GM21526 (cell line): ENCODE measurements around the gene CCDC17.
"Not testable (repeated sequence)": the region's sequence is repeated elsewhere in the genome, so short reads cannot be mapped to it uniquely, and the experiment has no call there.

Source experiments
- ATAC-seq: cut with Tn5 transposase; IDR thresholded peaks from one replicate; pipeline ENCODE4 v1.9.1; 2021; ENCODE audit warnings: moderate library complexity; ENCODE audit not compliant: unreplicated experiment, low FRiP score

CCDC17 gene

GRCh38 chr1:45622524-45623394, 1.1 kb downstream of the CCDC17 start:
- ATAC-seq, result no peak

- ATAC-seq, result no peak
These were observed 1.8 kb downstream of the CCDC17 start for GRCh38 chr1:45621895-45622523.

- no peak for ATAC-seq
These were observed 2.4 kb downstream of the CCDC17 start for GRCh38 chr1:45621501-45621836.

DNA sequence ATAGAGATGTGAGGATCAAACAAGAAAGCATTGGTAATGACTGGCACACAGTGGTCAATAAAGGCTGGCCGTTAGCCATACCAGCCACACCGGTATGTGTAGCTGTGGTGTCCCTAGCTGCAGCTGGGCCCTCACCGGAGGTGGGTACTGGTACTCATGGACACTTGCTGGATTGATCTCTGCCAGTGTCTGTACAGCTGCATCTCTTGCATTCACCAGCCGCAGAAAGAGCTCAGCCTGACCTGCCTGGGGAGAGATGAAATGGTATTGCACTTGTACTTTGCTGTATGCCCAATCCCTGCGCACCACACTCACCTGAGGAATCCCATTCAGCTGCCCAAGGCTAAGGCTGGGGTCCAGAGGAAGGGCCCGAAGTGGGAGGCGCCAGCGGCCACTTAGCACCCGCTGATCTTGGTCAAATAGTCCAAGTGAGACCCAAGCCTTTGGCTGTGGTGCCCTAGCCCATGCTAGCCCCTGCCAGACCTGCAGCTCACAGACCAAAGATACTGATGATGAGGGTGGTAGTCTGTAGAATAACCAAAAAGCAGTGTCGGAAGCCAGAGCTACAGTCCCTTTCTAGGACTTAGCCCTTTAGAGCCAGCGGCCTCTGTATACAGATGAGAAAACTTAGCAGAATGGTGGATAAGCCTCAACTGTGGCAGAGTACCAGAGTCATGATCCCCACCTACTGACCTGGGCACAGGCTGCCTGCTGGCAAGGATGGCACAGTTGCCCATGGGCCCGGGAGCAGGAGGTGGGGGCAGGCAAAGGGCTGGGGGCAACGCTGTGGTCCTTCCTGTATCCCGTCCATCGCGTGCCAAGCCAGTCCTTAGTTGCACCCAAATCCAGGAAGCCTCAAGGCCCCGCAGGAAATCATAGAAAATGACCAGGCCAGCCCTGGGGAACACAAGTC, 3.0 kb downstream of the CCDC17 start:
- no peak for ATAC-seq

DNA sequence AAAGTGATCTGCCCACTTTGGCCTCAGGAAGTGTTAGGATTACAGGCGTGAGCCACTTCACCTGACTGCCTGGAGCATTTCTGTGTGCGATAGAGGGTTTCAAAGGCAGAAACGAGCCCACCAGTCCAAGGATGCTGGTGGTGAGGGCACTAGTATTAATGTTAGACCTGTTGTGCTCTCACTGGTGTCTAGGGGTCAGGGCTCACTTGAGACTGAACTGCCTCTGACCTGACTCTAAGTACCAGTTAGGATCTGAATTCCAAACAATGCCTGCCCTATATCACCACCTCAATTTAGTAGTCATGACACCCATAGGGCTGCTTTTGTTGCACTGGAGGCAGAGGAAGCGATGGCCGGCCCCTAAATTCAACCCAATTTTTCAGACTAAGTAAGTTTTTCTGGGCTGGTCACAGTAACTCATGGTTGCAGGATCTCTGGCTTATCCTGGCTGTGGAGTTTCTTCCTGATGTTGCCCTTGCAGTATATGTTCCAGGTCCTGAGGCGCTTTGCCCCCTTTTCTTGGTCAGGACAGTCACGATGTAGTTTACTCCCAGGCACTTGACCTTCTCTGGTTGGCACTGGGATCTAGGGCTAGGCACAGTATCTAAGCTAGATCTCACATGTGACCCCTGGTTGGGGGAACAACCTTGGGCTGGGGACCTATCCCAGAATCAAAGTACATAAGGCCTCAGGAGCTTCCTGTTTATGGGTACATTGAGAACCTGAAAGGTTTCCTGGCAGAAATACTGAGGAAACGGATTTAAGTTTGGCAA, 4.5 kb downstream of the CCDC17 start:
- no peak for ATAC-seq

GRCh38 chr1:45617618-45618017, 6.2 kb downstream of the CCDC17 start:
- no peak for ATAC-seq

GRCh38 chr1:45615885-45616284, 8.0 kb downstream of the CCDC17 start:
- ATAC-seq, result no peak

- no peak for ATAC-seq
These were observed 10.8 kb downstream of the CCDC17 start for GRCh38 chr1:45612941-45613579.

DNA sequence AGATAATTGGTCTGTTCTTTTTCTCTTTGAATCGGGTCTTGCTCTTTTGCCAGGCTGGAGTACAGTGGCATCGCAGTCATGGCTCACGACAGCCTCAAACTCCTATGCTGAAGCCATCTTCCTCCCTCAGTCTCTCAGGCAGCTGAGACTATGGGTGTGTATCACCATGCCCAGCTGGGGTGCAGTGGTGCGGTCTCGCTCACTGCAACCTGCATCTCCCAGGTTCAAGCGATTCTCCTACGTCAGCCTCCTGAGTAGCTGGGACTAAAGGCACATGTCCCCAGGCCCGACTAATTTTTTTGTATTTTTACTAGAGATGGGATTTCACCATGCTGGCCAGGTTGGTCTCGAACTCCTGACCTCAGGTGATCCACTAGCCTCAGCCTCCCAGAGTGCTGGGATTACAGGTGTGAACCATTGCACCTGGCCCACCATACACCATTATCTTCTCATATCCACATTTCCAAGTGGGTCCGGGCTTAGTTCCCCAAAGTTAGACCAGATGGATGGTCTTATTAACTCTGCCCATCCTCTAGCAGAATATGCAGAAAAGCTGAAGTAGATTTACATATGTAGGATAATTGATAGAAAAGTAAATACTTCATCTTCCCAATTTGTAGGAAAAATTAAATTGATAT, 13.1 kb downstream of the CCDC17 start:
- ATAC-seq, result no peak

GRCh38 chr1:45608175-45609156, 15.4 kb downstream of the CCDC17 start:
- ATAC-seq, result no peak

GRCh38 chr1:45607404-45608074, 16.3 kb downstream of the CCDC17 start:
- no peak for ATAC-seq

- no peak for ATAC-seq
These were observed 19.6 kb downstream of the CCDC17 start for GRCh38 chr1:45604239-45604638.

GRCh38 chr1:45596765-45597164, 27.1 kb downstream of the CCDC17 start:
- not testable (repeated sequence) for ATAC-seq

DNA sequence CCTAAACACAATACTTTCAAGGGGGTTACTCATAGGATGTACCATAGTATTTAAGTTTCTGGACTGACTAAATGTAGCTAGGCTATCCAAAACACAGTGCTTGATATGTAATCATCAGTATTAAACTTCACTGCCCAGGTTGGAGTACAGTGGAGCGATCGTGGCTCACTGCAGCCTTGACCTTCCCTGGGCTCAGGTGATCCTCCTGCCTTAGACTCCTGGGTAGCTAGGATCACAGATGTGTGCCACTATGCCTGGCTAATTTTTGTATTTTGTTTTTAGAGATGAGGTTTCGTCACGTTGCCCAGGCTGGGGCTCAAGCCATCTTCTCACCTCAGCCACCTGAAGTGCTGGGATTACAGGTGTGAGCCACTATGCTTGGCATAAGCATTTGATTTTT, 29.4 kb downstream of the CCDC17 start:
- ATAC-seq, result no peak

GRCh38 chr1:45589861-45590260, 34.0 kb downstream of the CCDC17 start:
- ATAC-seq, result no peak

DNA sequence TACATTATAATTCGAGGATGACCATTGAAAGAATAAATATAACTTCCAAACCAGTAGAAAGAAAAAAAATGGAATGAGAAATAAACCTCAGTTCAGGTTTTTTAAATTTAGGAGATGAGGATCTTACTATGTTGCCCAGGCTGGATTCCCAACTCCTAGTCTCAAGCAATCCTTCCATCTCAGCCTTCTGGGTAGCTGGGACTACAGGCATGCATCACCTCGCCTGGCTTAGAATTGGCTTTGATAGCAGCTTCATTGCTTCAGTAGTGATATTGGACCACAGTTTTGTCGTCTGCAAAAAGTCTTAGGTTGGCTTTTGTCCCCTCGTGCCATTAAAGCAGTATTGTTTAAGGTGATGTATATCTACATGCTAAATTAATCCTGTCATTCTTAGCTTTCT, 37.1 kb downstream of the CCDC17 start:
- no peak for ATAC-seq

GRCh38 chr1:45585496-45586075, 38.3 kb downstream of the CCDC17 start:
- ATAC-seq, result no peak

DNA sequence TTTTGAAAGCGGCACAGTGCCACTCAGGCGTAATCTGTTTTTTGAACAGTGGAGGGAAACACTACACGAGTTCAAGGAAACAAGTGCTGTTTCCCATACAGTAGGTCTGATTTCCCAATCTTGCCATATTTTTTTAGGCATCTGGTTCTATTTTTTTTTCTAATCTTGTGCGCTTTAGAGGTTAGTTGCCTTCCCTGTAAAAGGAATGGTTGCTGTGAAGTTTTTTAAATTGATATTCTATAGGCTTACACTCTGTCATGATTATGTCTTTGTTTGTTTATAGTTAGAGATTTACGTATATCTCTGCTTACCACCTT, 38.8 kb downstream of the CCDC17 start:
- ATAC-seq, result no peak
